Measurements from ENCODE around the gene SLC35F3. TPM values are rescaled to one million over a fixed set of nuclear protein-coding genes. Genes with fewer than 3 reads are reported as not detected.
"Not testable (repeated sequence)": the region's sequence is repeated elsewhere in the genome, so short reads cannot be mapped to it uniquely, and the experiment has no call there.

The SLC35F3 gene
- total RNA-seq, 1 experiment from 2014 or later = 3.3 TPM

- Mint-ChIP-seq H3K36me3 (ENCODE audit: insufficient read depth, unreplicated experiment) (no peaks in the 10 kb centered on the region), H3K4me3 (ENCODE audit: unreplicated experiment) (peak overlapping the region; percentile 34), H3K9me3 (ENCODE audit: unreplicated experiment) (peaks cover 5% of the 10 kb centered on the region), H3K27me3 (ENCODE audit: insufficient read depth, unreplicated experiment) (no peaks in the 10 kb centered on the region), H3K4me1 (ENCODE audit: insufficient read depth, unreplicated experiment) (peaks cover 20% of the 10 kb centered on the region), H3K27ac (ENCODE audit: low read depth, unreplicated experiment) (no peak overlapping the region)
- TF ChIP-seq CTCF (IDR thresholded peaks at IDR 0.05; ENCODE audit: unreplicated experiment) = no peak
- no TSS peak for BruUV-seq (replicated peaks)
- DNase-seq (ENCODE audit: unreplicated experiment) = peak; percentile 99
- CTCF ChIA-PET = interaction anchor here (0.7 to 0.8 kb wide), 2 partner anchors 22 to 526 kb away, joined by 3 read pairs; no protein-coding TSS in a partner anchor
- intact Hi-C loops (cut with micrococcal nuclease) = loop anchor here (1.0 to 2.0 kb wide), 2 partner anchors 20 to 52 kb away; no protein-coding TSS in a partner anchor
- POLR2A ChIA-PET = interaction anchor here (0.5 to 2.2 kb wide), 5 partner anchors 20 to 253 kb away, joined by 3 to 8 read pairs (median 3); no protein-coding TSS in a partner anchor
These were observed 302.3 kb downstream of the SLC35F3 start for GRCh38 chr1:234206651-234207284.

GRCh38 chr1:234208351-234208750 lies 303.9 kb downstream of the SLC35F3 start:
- TF ChIP-seq CTCF (IDR thresholded peaks at IDR 0.05; ENCODE audit: unreplicated experiment) = no peak

GRCh38 chr1:234208791-234209190 lies 304.3 kb downstream of the SLC35F3 start:
- no peak for TF ChIP-seq CTCF (IDR thresholded peaks at IDR 0.05; ENCODE audit: unreplicated experiment)
- POLR2A ChIA-PET = interaction anchor here (1.0 kb wide), 1 partner anchor 165 kb away, joined by 4 read pairs; the partner anchor contains the start of gene COA6
- Mint-ChIP-seq H3K27ac (ENCODE audit: low read depth, unreplicated experiment) (no peak overlapping the region), H3K4me3 (ENCODE audit: unreplicated experiment) (no peak overlapping the region), H3K27me3 (ENCODE audit: insufficient read depth, unreplicated experiment) (no peaks in the 10 kb centered on the region), H3K36me3 (ENCODE audit: insufficient read depth, unreplicated experiment) (no peaks in the 10 kb centered on the region), H3K9me3 (ENCODE audit: unreplicated experiment) (peaks cover 7% of the 10 kb centered on the region), H3K4me1 (ENCODE audit: insufficient read depth, unreplicated experiment) (peaks cover 20% of the 10 kb centered on the region)
- intact Hi-C loops (cut with micrococcal nuclease) = no loop called here
- CTCF ChIA-PET = interaction anchor here (1.1 to 3.7 kb wide), 3 partner anchors 12 to 101 kb away, joined by 3 to 18 read pairs (median 7); no protein-coding TSS in a partner anchor
- BruUV-seq (replicated peaks) = no TSS peak
- DNase-seq (ENCODE audit: unreplicated experiment) = no peak

More at GRCh38 chr1:234208351-234208750, 303.9 kb downstream of the SLC35F3 start:
- peaks cover 20% of the 10 kb centered on the region for H3K4me1 Mint-ChIP-seq (ENCODE audit: insufficient read depth, unreplicated experiment)
- intact Hi-C loops (cut with micrococcal nuclease) = no loop called here
- H3K27me3 Mint-ChIP-seq (ENCODE audit: insufficient read depth, unreplicated experiment) = no peaks in the 10 kb centered on the region
- no peaks in the 10 kb centered on the region for H3K36me3 Mint-ChIP-seq (ENCODE audit: insufficient read depth, unreplicated experiment)
- ChIA-PET POLR2A (interaction anchor here (0.5 to 2.2 kb wide), 3 partner anchors 22 to 620 kb away, joined by 4 to 8 read pairs (median 4); partner anchors contain the start of gene COA6), CTCF (interaction anchor here (0.7 to 3.7 kb wide), 4 partner anchors 12 to 1774 kb away, joined by 3 to 18 read pairs (median 5); no protein-coding TSS in a partner anchor)
- BruUV-seq (replicated peaks) = no TSS peak
- H3K9me3 Mint-ChIP-seq (ENCODE audit: unreplicated experiment) = peaks cover 7% of the 10 kb centered on the region
- DNase-seq (ENCODE audit: unreplicated experiment) = no peak
- no peak overlapping the region for H3K27ac Mint-ChIP-seq (ENCODE audit: low read depth, unreplicated experiment)
- no peak overlapping the region for H3K4me3 Mint-ChIP-seq (ENCODE audit: unreplicated experiment)

GRCh38 chr1:234210429-234210828 lies 306.0 kb downstream of the SLC35F3 start:
- peaks cover 20% of the 10 kb centered on the region for H3K4me1 Mint-ChIP-seq (ENCODE audit: insufficient read depth, unreplicated experiment)
- DNase-seq (ENCODE audit: unreplicated experiment); BruUV-seq (replicated peaks); intact Hi-C loops (cut with micrococcal nuclease); H3K27me3 Mint-ChIP-seq (ENCODE audit: insufficient read depth, unreplicated experiment); H3K9me3 Mint-ChIP-seq (ENCODE audit: unreplicated experiment); H3K27ac Mint-ChIP-seq (ENCODE audit: low read depth, unreplicated experiment); H3K36me3 Mint-ChIP-seq (ENCODE audit: insufficient read depth, unreplicated experiment); H3K4me3 Mint-ChIP-seq (ENCODE audit: unreplicated experiment): not testable (repeated sequence)
- ChIA-PET CTCF (interaction anchor here (0.9 to 3.7 kb wide), 2 partner anchors 8 to 100 kb away, joined by 3 to 18 read pairs; no protein-coding TSS in a partner anchor), POLR2A (interaction anchor here (0.6 kb wide), 1 partner anchor 60 kb away, joined by 4 read pairs; no protein-coding TSS in a partner anchor)

- intact Hi-C loops (cut with micrococcal nuclease) = loop anchor here (1.0 kb wide), 1 partner anchor 98 kb away; no protein-coding TSS in a partner anchor
- H3K9me3 Mint-ChIP-seq (ENCODE audit: unreplicated experiment); H3K27ac Mint-ChIP-seq (ENCODE audit: low read depth, unreplicated experiment); POLR2A ChIA-PET; H3K27me3 Mint-ChIP-seq (ENCODE audit: insufficient read depth, unreplicated experiment); BruUV-seq (replicated peaks); DNase-seq (ENCODE audit: unreplicated experiment); H3K36me3 Mint-ChIP-seq (ENCODE audit: insufficient read depth, unreplicated experiment); H3K4me3 Mint-ChIP-seq (ENCODE audit: unreplicated experiment): not testable (repeated sequence)
- CTCF ChIA-PET = interaction anchor here (0.9 to 4.5 kb wide), 7 partner anchors 10 to 98 kb away, joined by 3 to 37 read pairs (median 6); no protein-coding TSS in a partner anchor
- peaks cover 10% of the 10 kb centered on the region for H3K4me1 Mint-ChIP-seq (ENCODE audit: insufficient read depth, unreplicated experiment)
These were observed 307.4 kb downstream of the SLC35F3 start for GRCh38 chr1:234211855-234212254.
